SJCRH30 (cell line): ENCODE results near the gene ITGA2. TPM values are rescaled to one million over a fixed set of nuclear protein-coding genes. Genes with fewer than 3 reads are reported as not detected.

Experiments used
- DNase-seq, 2 experiments: peaks; one replicate each; pipeline ENCODE4 v3.0.0-alpha.2; 2015 to 2020
- H3K27ac ChIP-seq: fragments of 250-450 bp; sonication (Bioruptor Pico); 2 replicates; pipeline ENCODE4 v1.5.1; 2020; ENCODE audit warnings: mild to moderate bottlenecking, moderate library complexity
- H3K27me3 ChIP-seq: fragments of 250-450 bp; sonication (Bioruptor Pico); 2 replicates; pipeline ENCODE4 v1.5.1; 2020; ENCODE audit warnings: mild to moderate bottlenecking, moderate library complexity
- H3K36me3 ChIP-seq: fragments of 250-450 bp; sonication (Bioruptor Pico); 2 replicates; pipeline ENCODE4 v1.5.1; 2020; ENCODE audit warnings: mild to moderate bottlenecking, moderate library complexity
- H3K4me1 ChIP-seq: fragments of 250-450 bp; sonication (Bioruptor Pico); 2 replicates; pipeline ENCODE4 v1.5.1; 2020; ENCODE audit warnings: mild to moderate bottlenecking, moderate library complexity
- H3K4me3 ChIP-seq: fragments of 250-450 bp; sonication (Bioruptor Pico); 2 replicates; pipeline ENCODE4 v1.5.1; 2020; ENCODE audit warnings: mild to moderate bottlenecking, moderate library complexity
- H3K9me3 ChIP-seq: fragments of 250-450 bp; sonication (Bioruptor Pico); replicated peaks from 2 replicates; pipeline ENCODE4 v1.5.1; 2020; ENCODE audit warnings: mild to moderate bottlenecking, moderate library complexity
- total RNA-seq: library from RNA; depleted of rRNA; stranded (reverse); fragments of >200 nt; shearing (Covaris generic); gene quantifications from 2 replicates; pipeline ENCODE4 v1.2.3, GENCODE V29; 2014

The ITGA2 gene
- total RNA-seq, 1 experiment from 2014 or later = 0.26 TPM

DNA sequence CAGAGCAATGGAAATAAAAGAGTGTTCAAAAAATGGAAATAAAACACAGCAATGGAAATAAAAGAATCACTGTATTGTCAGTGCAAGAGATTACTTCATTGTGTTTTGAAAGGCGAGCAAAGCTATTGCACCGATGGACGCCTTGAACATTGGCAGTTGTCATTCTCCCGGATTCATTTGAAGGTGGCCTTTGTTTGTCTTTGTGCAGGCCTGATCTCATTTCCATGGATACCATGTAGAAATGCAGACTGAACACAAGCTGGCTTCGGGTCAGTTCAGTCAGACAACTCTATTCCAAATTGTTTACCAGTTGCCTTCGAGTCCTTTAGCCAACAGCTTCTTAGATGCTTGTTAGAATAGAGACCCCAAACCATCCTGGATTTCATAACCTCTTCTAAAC is 8.3 kb downstream of the ITGA2 start:
- Histone ChIP-seq H3K27me3 (no peaks in the 10 kb centered on the region), H3K36me3 (no peaks in the 10 kb centered on the region), H3K4me1 (no peaks in the 10 kb centered on the region), H3K9me3 (no peaks in the 10 kb centered on the region), H3K27ac (no peak overlapping the region), H3K4me3 (no peak overlapping the region)
- DNase-seq = no peak

GRCh38 chr5:52998552-52999313 is 9.6 kb downstream of the ITGA2 start:
- H3K27me3 ChIP-seq = no peaks in the 10 kb centered on the region
- H3K9me3 ChIP-seq = no peaks in the 10 kb centered on the region
- no peak overlapping the region for H3K4me3 ChIP-seq
- H3K36me3 ChIP-seq = no peaks in the 10 kb centered on the region
- H3K4me1 ChIP-seq = no peaks in the 10 kb centered on the region
- no peak for DNase-seq
- no peak overlapping the region for H3K27ac ChIP-seq

- Histone ChIP-seq H3K27me3 (no peaks in the 10 kb centered on the region), H3K27ac (no peak overlapping the region), H3K36me3 (no peaks in the 10 kb centered on the region), H3K4me3 (no peak overlapping the region), H3K4me1 (no peaks in the 10 kb centered on the region), H3K9me3 (no peaks in the 10 kb centered on the region)
- DNase-seq = no peak
Measured at GRCh38 chr5:52999344-52999949, 10.3 kb downstream of the ITGA2 start.

GRCh38 chr5:53001541-53001940 is 12.4 kb downstream of the ITGA2 start:
- no peak for DNase-seq
- no peaks in the 10 kb centered on the region for H3K9me3 ChIP-seq
- no peak overlapping the region for H3K27ac ChIP-seq
- H3K27me3 ChIP-seq = no peaks in the 10 kb centered on the region
- no peaks in the 10 kb centered on the region for H3K4me1 ChIP-seq
- H3K36me3 ChIP-seq = no peaks in the 10 kb centered on the region
- no peak overlapping the region for H3K4me3 ChIP-seq

- Histone ChIP-seq H3K4me3 (no peak overlapping the region), H3K27ac (no peak overlapping the region), H3K27me3 (no peaks in the 10 kb centered on the region), H3K9me3 (no peaks in the 10 kb centered on the region), H3K36me3 (no peaks in the 10 kb centered on the region), H3K4me1 (no peaks in the 10 kb centered on the region)
- DNase-seq = no peak
Measured at GRCh38 chr5:53002491-53002890, 13.3 kb downstream of the ITGA2 start.

DNA sequence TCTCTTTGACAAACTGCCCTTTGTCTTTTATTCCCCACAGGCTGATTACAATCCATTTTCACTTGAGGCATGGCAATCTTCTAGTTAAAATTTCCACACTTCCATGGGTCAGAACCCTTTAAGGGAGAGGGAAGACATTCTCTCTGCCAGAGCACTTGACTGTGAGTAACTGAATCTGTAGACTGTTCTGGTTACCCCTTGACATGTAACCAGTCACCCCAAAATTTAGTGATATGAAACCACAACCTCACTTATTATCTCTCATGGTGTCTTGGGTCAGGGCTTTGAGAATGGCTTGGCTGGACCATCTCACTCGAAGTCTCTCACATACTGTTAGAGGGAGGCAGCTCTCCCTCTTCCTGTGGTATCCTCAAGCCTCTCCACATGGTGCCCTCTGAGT is 14.0 kb downstream of the ITGA2 start:
- no peak for DNase-seq
- no peak overlapping the region for H3K4me3 ChIP-seq
- H3K27me3 ChIP-seq = no peaks in the 10 kb centered on the region
- no peaks in the 10 kb centered on the region for H3K36me3 ChIP-seq
- H3K4me1 ChIP-seq = no peaks in the 10 kb centered on the region
- no peak overlapping the region for H3K27ac ChIP-seq
- H3K9me3 ChIP-seq = no peaks in the 10 kb centered on the region

GRCh38 chr5:53006911-53007890 is 18.0 kb downstream of the ITGA2 start:
- H3K4me3 ChIP-seq = no peak overlapping the region

DNA sequence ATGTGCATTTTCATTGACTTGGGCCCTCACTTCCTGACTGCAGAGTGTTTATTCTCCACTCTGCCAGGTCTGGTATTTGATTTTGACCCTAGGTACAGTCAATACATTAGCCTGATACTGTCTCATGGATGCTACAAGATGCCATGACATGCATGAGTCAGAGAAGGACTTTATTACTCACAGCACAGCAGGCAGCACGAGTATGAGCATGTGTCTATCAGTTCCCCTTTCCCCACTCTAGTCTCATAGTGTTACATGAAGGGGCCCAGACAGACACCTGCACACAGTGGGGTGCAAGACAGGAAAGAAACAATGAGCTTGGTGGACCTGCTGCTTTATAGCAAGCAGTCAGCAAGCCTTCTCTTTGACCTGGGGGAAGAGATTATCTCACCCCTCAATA is 19.6 kb downstream of the ITGA2 start:
- DNase-seq = no peak
- Histone ChIP-seq H3K27ac (no peak overlapping the region), H3K4me1 (no peaks in the 10 kb centered on the region), H3K9me3 (no peaks in the 10 kb centered on the region), H3K27me3 (no peaks in the 10 kb centered on the region), H3K36me3 (no peaks in the 10 kb centered on the region), H3K4me3 (no peak overlapping the region)

More at GRCh38 chr5:53006911-53007890, 18.0 kb downstream of the ITGA2 start:
- no peak for DNase-seq
- Histone ChIP-seq H3K36me3 (no peaks in the 10 kb centered on the region), H3K9me3 (no peaks in the 10 kb centered on the region), H3K4me1 (no peaks in the 10 kb centered on the region), H3K27me3 (no peaks in the 10 kb centered on the region), H3K27ac (no peak overlapping the region)

- no peaks in the 10 kb centered on the region for H3K4me1 ChIP-seq
- H3K36me3 ChIP-seq = no peaks in the 10 kb centered on the region
- H3K27ac ChIP-seq = no peak overlapping the region
- H3K27me3 ChIP-seq = no peaks in the 10 kb centered on the region
- no peak overlapping the region for H3K4me3 ChIP-seq
- no peak for DNase-seq
- H3K9me3 ChIP-seq = no peaks in the 10 kb centered on the region
Measured at GRCh38 chr5:53009816-53010215, 20.7 kb downstream of the ITGA2 start.

GRCh38 chr5:53010814-53011213 is 21.7 kb downstream of the ITGA2 start:
- no peak overlapping the region for H3K27ac ChIP-seq
- no peaks in the 10 kb centered on the region for H3K9me3 ChIP-seq
- DNase-seq = no peak
- no peaks in the 10 kb centered on the region for H3K36me3 ChIP-seq
- H3K4me1 ChIP-seq = no peaks in the 10 kb centered on the region
- H3K4me3 ChIP-seq = no peak overlapping the region
- H3K27me3 ChIP-seq = no peaks in the 10 kb centered on the region

- DNase-seq = no peak
- no peaks in the 10 kb centered on the region for H3K4me1 ChIP-seq
- no peaks in the 10 kb centered on the region for H3K36me3 ChIP-seq
- H3K9me3 ChIP-seq = no peaks in the 10 kb centered on the region
- no peak overlapping the region for H3K4me3 ChIP-seq
- no peak overlapping the region for H3K27ac ChIP-seq
- no peaks in the 10 kb centered on the region for H3K27me3 ChIP-seq
Measured at GRCh38 chr5:53011233-53011632, 22.1 kb downstream of the ITGA2 start.

GRCh38 chr5:53013857-53014256 is 24.7 kb downstream of the ITGA2 start:
- H3K27me3 ChIP-seq = no peaks in the 10 kb centered on the region
- H3K4me3 ChIP-seq = no peak overlapping the region
- H3K4me1 ChIP-seq = no peaks in the 10 kb centered on the region
- no peaks in the 10 kb centered on the region for H3K9me3 ChIP-seq
- no peak for DNase-seq
- H3K36me3 ChIP-seq = no peaks in the 10 kb centered on the region
- no peak overlapping the region for H3K27ac ChIP-seq

DNA sequence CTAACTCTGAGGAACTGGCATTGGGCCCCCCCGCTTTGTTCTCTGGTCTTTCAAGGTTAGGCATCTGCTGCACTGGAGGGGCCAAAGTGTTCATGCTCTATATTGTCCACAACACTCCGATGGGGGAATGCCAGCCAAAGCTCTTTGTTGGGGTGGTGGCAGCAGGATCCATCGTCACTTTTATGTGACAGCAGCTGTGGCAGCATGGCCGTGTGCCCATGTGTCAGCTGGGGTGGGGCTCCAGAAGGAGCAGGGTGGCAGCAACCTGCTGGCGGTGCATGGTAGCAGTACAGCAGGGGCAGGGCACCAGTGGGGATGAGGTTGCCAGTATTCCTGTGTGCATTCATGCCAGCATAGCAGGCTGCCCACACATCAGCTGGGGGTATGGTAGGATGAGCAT is 28.2 kb downstream of the ITGA2 start:
- no peak for DNase-seq
- no peak overlapping the region for H3K27ac ChIP-seq
- no peaks in the 10 kb centered on the region for H3K9me3 ChIP-seq
- H3K27me3 ChIP-seq = no peaks in the 10 kb centered on the region
- H3K4me1 ChIP-seq = no peaks in the 10 kb centered on the region
- no peak overlapping the region for H3K4me3 ChIP-seq
- H3K36me3 ChIP-seq = no peaks in the 10 kb centered on the region

DNA sequence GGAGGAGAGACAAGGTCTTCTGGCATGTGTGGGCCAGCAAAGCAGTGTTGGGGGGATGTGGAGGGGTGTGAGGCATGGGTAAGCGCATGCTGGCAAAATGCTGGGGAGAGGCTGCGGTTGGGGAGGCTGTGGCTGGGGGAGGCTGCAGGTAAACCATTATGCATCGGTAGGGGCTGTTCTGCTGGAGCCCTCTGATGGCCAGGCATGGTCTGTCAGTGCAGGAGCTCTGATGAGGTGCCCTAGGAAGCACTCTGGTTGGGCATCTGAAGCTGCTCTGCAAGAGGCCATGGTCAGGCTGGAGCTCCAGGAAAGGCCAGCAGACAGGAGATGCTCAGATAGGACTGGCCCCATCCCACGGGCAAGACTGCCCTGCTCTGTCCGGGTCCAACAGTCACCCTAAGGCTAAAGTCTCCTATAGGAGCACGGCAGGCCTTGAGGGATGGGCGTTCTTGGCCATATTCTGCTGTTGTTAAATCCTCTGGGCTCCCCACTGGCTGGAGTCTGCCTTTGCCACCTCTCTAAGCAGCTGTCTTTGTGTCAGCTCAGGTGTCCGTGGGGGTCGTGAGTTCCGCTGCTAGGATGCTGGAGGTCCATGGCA is 28.7 kb downstream of the ITGA2 start:
- no peaks in the 10 kb centered on the region for H3K9me3 ChIP-seq
- H3K4me3 ChIP-seq = no peak overlapping the region
- H3K36me3 ChIP-seq = no peaks in the 10 kb centered on the region
- DNase-seq = no peak
- H3K27me3 ChIP-seq = no peaks in the 10 kb centered on the region
- H3K4me1 ChIP-seq = no peaks in the 10 kb centered on the region
- no peak overlapping the region for H3K27ac ChIP-seq

GRCh38 chr5:53019320-53019719 is 30.2 kb downstream of the ITGA2 start:
- Histone ChIP-seq H3K9me3 (no peaks in the 10 kb centered on the region), H3K36me3 (no peaks in the 10 kb centered on the region), H3K4me1 (no peaks in the 10 kb centered on the region), H3K27ac (no peak overlapping the region), H3K4me3 (no peak overlapping the region), H3K27me3 (no peaks in the 10 kb centered on the region)
- DNase-seq = peak; percentile 28 to 29
